H1 (cell line): ENCODE results near the gene PLGLB2. TPM values are rescaled to one million over a fixed set of nuclear protein-coding genes. Genes with fewer than 3 reads are reported as not detected.
"Not testable (repeated sequence)": the region's sequence is repeated elsewhere in the genome, so short reads cannot be mapped to it uniquely, and the experiment has no call there.

Experiments used
- CTCF ChIA-PET: fragments of 300-600 bp; sonication (Branson Sonifier 250); formaldehyde crosslinking; loops from one replicate; lab custom pipeline; 2021; ENCODE audit not compliant: partially characterized antibody; lab: Charles Lee
- POLR2A ChIA-PET: fragments of 300-600 bp; sonication (Branson Sonifier 250); formaldehyde crosslinking; loops from one replicate; lab custom pipeline; 2021; ENCODE audit warnings: inconsistent platforms; ENCODE audit not compliant: partially characterized antibody; lab: Charles Lee
- DNase-seq, 2 experiments: peaks; one replicate each; pipeline versions ENCODE4 v3.0.0 to v3.0.0-alpha.2; 2010 to 2022; ENCODE audit warnings: low spot score in 2 of 2, low read depth in 1 of 2, mixed read lengths in 1 of 2
- FAIRE-seq: peaks from 2 replicates; lab custom pipeline; 2011; peaks lifted over from hg19 to GRCh38; lab: Jason Lieb, UNC
- H2AFZ ChIP-seq: 2 replicates; pipeline ENCODE4 v1.8.1; 2012; ENCODE audit warnings: low read length, inconsistent platforms
- H2AK5ac ChIP-seq: 2 replicates; pipeline ENCODE4 v1.6.1; 2013; ENCODE audit warnings: low read depth, low read length
- H2BK120ac ChIP-seq: replicated peaks from 2 replicates; pipeline ENCODE3; 2013; ENCODE audit warnings: low read depth, low read length, inconsistent platforms
- H2BK12ac ChIP-seq: 2 replicates; pipeline ENCODE4 v1.6.1; 2013; ENCODE audit warnings: low read depth, low read length
- H2BK15ac ChIP-seq: 2 replicates; pipeline ENCODE4 v1.6.1; 2013; ENCODE audit warnings: low read length
- H2BK20ac ChIP-seq: 2 replicates; pipeline ENCODE4 v1.6.1; 2013; ENCODE audit warnings: low read length
- H2BK5ac ChIP-seq: 2 replicates; pipeline ENCODE4 v1.6.1; 2013; ENCODE audit warnings: low read depth, low read length
- H3K14ac ChIP-seq: 2 replicates; pipeline ENCODE4 v1.6.1; 2013; ENCODE audit warnings: inconsistent platforms; ENCODE audit not compliant: insufficient read length
- H3K18ac ChIP-seq: 2 replicates; pipeline ENCODE4 v1.6.1; 2013; ENCODE audit warnings: low read length; ENCODE audit errors: extremely low read depth
- H3K23ac ChIP-seq: 2 replicates; pipeline ENCODE4 v1.6.1; 2013; ENCODE audit warnings: inconsistent platforms; ENCODE audit not compliant: insufficient read length
- H3K23me2 ChIP-seq: 2 replicates; pipeline ENCODE4 v1.6.1; 2013; ENCODE audit warnings: low read depth, low read length
- H3K27ac ChIP-seq: 2 replicates; pipeline ENCODE4 v1.6.1; 2011; ENCODE audit warnings: low read depth, low read length, inconsistent platforms
- H3K27me3 ChIP-seq, 4 experiments: replicated peaks in 1 of 4; 1 replicate in 1 of 4; 2 replicates in 3 of 4; pipeline versions ENCODE4 v1.6.1 to v1.8.1; 2011 to 2013; ENCODE audit warnings: low read length in 3 of 4, mild to moderate bottlenecking in 3 of 4, inconsistent platforms in 2 of 4, mixed read lengths in 2 of 4, moderate library complexity in 1 of 4; ENCODE audit not compliant: control insufficient read depth in 3 of 4, insufficient read depth in 3 of 4; ENCODE audit errors: extremely low read depth in 1 of 4
- H3K36me3 ChIP-seq, 4 experiments: 2 replicates each; pipeline versions ENCODE4 v1.6.1 to v1.8.1; 2011 to 2013; ENCODE audit warnings: mild to moderate bottlenecking in 4 of 4, low read length in 3 of 4, moderate library complexity in 2 of 4, control low read depth in 1 of 4, inconsistent platforms in 1 of 4; ENCODE audit not compliant: insufficient read depth in 4 of 4, control insufficient read depth in 2 of 4
- H3K4ac ChIP-seq: replicated peaks from 2 replicates; pipeline ENCODE3; 2013; ENCODE audit warnings: low read length, low read depth, mixed read lengths, inconsistent platforms; ENCODE audit not compliant: insufficient read length
- H3K4me1 ChIP-seq, 4 experiments: replicated peaks in 1 of 4; 1 replicate in 1 of 4; 2 replicates in 3 of 4; pipeline versions ENCODE4 v1.6.1 to v1.8.1; 2011 to 2013; ENCODE audit warnings: low read length in 3 of 4, inconsistent platforms in 2 of 4, mixed read lengths in 1 of 4; ENCODE audit not compliant: insufficient read depth in 4 of 4, control insufficient read depth in 3 of 4
- H3K4me2 ChIP-seq, 2 experiments: 2 replicates each; pipeline versions ENCODE4 v1.6.1 to v1.8.1; 2011 to 2013; ENCODE audit warnings: low read depth in 2 of 2, low read length in 2 of 2, control low read depth in 1 of 2, inconsistent platforms in 1 of 2, mild to moderate bottlenecking in 1 of 2; ENCODE audit not compliant: insufficient read depth in 1 of 2
- H3K4me3 ChIP-seq, 4 experiments: fragments of 200-600, 300-600 bp in 1 of 4; sonication (generic), shearing (Covaris generic), sonication (Bioruptor Twin) in 1 of 4; 2 replicates each; pipeline versions ENCODE4 v1.5.1 to v1.8.1; 2011 to 2016; ENCODE audit warnings: low read length in 4 of 4, low read depth in 3 of 4, control low read depth in 2 of 4, inconsistent platforms in 2 of 4, mild to moderate bottlenecking in 2 of 4, mixed read lengths in 1 of 4, moderate library complexity in 1 of 4; ENCODE audit not compliant: insufficient read depth in 2 of 4; ENCODE audit errors: extremely low read depth in 1 of 4
- H3K56ac ChIP-seq: replicated peaks from 2 replicates; pipeline ENCODE3; 2013; ENCODE audit warnings: low read depth, mild to moderate bottlenecking, mixed read lengths, low read length, inconsistent platforms; ENCODE audit not compliant: insufficient read length
- H3K79me1 ChIP-seq: 2 replicates; pipeline ENCODE4 v1.6.1; 2013; ENCODE audit warnings: low read depth, low read length, control low read depth
- H3K79me2 ChIP-seq, 2 experiments: 2 replicates each; pipeline versions ENCODE4 v1.6.1 to v1.8.1; 2012 to 2013; ENCODE audit warnings: low read length in 2 of 2, mild to moderate bottlenecking in 2 of 2, inconsistent platforms in 1 of 2; ENCODE audit not compliant: insufficient read depth in 2 of 2, control insufficient read depth in 1 of 2
- H3K9ac ChIP-seq, 4 experiments: replicated peaks in 1 of 4; 1 replicate in 1 of 4; 2 replicates in 3 of 4; pipeline versions ENCODE4 v1.6.1 to v1.8.1; 2011 to 2013; ENCODE audit warnings: low read depth in 3 of 4, low read length in 3 of 4, control low read depth in 2 of 4, mild to moderate bottlenecking in 2 of 4, moderate library complexity in 2 of 4, inconsistent platforms in 1 of 4; ENCODE audit errors: extremely low read depth in 1 of 4
- H3K9me3 ChIP-seq, 2 experiments: 2 replicates each; pipeline versions ENCODE4 v1.6.1 to v1.8.1; 2012 to 2013; ENCODE audit warnings: mild to moderate bottlenecking in 2 of 2, moderate library complexity in 2 of 2, control low read depth in 1 of 2, inconsistent platforms in 1 of 2, low read depth in 1 of 2, low read length in 1 of 2, mixed read lengths in 1 of 2; ENCODE audit not compliant: insufficient read depth in 2 of 2
- H4K20me1 ChIP-seq, 2 experiments: replicated peaks in 1 of 2; 2 replicates each; pipeline versions ENCODE3 to v1.8.1; 2011 to 2013; ENCODE audit warnings: inconsistent platforms in 2 of 2, low read length in 2 of 2, mild to moderate bottlenecking in 1 of 2; ENCODE audit not compliant: insufficient read depth in 2 of 2, control insufficient read depth in 1 of 2
- H4K5ac ChIP-seq: 2 replicates; pipeline ENCODE4 v1.6.1; 2013; ENCODE audit warnings: low read length, low read depth, mixed read lengths, inconsistent platforms; ENCODE audit not compliant: insufficient read length
- H4K8ac ChIP-seq: 2 replicates; pipeline ENCODE4 v1.8.0; 2013; ENCODE audit warnings: mild to moderate bottlenecking, moderate library complexity, low read length, inconsistent platforms; ENCODE audit not compliant: insufficient read depth; ENCODE audit errors: extremely low read depth
- H4K91ac ChIP-seq: replicated peaks from 2 replicates; pipeline ENCODE3; 2013; ENCODE audit warnings: low read length, mixed read lengths, inconsistent platforms; ENCODE audit not compliant: insufficient read length
- WGBS, 2 experiments: shearing (Covaris generic) in 1 of 2; methylation state at CpG; one replicate each; pipeline versions ENCODE4 v1.1.6 to v1.1.7; 2013 to 2015; ENCODE audit warnings: low lambda C conversion rate in 2 of 2, mixed read lengths in 2 of 2, inconsistent platforms in 1 of 2, low coverage in 1 of 2, missing lambda C conversion rate in 1 of 2; ENCODE audit not compliant: insufficient replicate concordance in 2 of 2, insufficient coverage in 1 of 2, insufficient read length in 1 of 2; ENCODE audit errors: extremely low coverage in 1 of 2, missing lambda C conversion rate in 1 of 2; 5-methylcytosine and 5-hydroxymethylcytosine counted together
- polyA plus RNA-seq, 7 experiments: library from polyadenylated mRNA; depleted of rRNA in 3 of 7; stranded (reverse) in 5 of 7; unstranded in 2 of 7; fragments of >200 nt in 5 of 7; fragments of 200-250 nt in 2 of 7; gene quantifications; 1 replicate in 5 of 7; 2 replicates in 1 of 7; 4 replicates in 1 of 7; pipeline versions ENCODE4 v1.2.1 to v1.2.3, GENCODE V29; 2011 to 2013; ENCODE audit warnings: missing spikeins in 2 of 7, mixed read lengths in 2 of 7
- total RNA-seq: library from RNA; stranded (reverse); fragmentation: NEBNext Ultra II Directional; extraction: Animal tissue kit (Norgen Biotek cat#: 25700); gene quantifications from 2 replicates; pipeline ENCODE4 v1.2.1, GENCODE V29; 2021

Gene PLGLB2
- total and polyA plus RNA-seq, 2 of the 8 experiments (the other 6 are each of a cell fraction or from before 2014, with no cell fraction given): 0.14 TPM; not detected in 1

- H3K79me1 ChIP-seq, H3K23me2 ChIP-seq, H2BK5ac ChIP-seq, H4K20me1 ChIP-seq, H3K79me2 ChIP-seq, H3K9ac ChIP-seq, DNase-seq, H2BK120ac ChIP-seq, H2AFZ ChIP-seq, FAIRE-seq, H3K36me3 ChIP-seq, H4K91ac ChIP-seq, H3K4me3 ChIP-seq, H3K4me2 ChIP-seq, H3K14ac ChIP-seq, H3K23ac ChIP-seq, CTCF ChIA-PET, H3K27ac ChIP-seq, H4K8ac ChIP-seq, POLR2A ChIA-PET, H4K5ac ChIP-seq, H3K18ac ChIP-seq, H3K27me3 ChIP-seq, H3K9me3 ChIP-seq, H2BK15ac ChIP-seq, H2BK12ac ChIP-seq, H3K4ac ChIP-seq, H2BK20ac ChIP-seq, H3K56ac ChIP-seq, H2AK5ac ChIP-seq, H3K4me1 ChIP-seq: not testable (repeated sequence)
- 84% methylated on average over 5 of the region's 9 CpGs; no CpG with 5 or more reads in 1 of the 2 experiments for WGBS, 2 experiments
Observed at GRCh38 chr2:87745353-87745951, 2.4 kb upstream of the PLGLB2 start.

DNA sequence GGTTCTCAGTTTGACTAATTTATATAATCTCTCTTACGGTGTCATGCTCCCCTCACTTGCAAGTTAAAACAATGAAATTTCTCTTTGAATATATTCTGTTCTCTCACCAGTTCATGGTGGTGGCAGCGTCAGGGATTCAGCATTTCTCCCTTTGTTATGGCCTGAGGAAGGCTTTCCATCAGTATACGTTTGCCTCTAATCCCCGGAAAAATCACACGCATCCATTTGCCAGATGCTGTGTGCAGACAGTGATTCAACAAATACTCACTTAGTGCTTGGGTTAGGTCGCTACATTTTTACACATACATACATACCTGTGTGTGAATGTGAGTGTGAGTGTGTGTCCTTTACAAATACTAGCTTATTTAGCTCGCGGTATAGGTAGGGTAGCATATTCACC, 637 bp downstream of the PLGLB2 start:
- not testable (repeated sequence) for H2BK5ac ChIP-seq

More for the DNA sequence above, 637 bp downstream of the PLGLB2 start:
- H3K9ac ChIP-seq, H3K27me3 ChIP-seq, H3K4me1 ChIP-seq, H2BK120ac ChIP-seq, H3K23ac ChIP-seq, H2BK20ac ChIP-seq, POLR2A ChIA-PET, H2BK15ac ChIP-seq, FAIRE-seq, H4K20me1 ChIP-seq, H3K4me3 ChIP-seq, H2AFZ ChIP-seq, H3K18ac ChIP-seq, DNase-seq, H3K4ac ChIP-seq, H3K79me1 ChIP-seq, H3K56ac ChIP-seq, H3K79me2 ChIP-seq, H3K4me2 ChIP-seq, H3K36me3 ChIP-seq, H2AK5ac ChIP-seq, H4K8ac ChIP-seq, CTCF ChIA-PET, H2BK12ac ChIP-seq, H4K91ac ChIP-seq, H4K5ac ChIP-seq, H3K9me3 ChIP-seq, H3K14ac ChIP-seq, H3K23me2 ChIP-seq, H3K27ac ChIP-seq: not testable (repeated sequence)
- no CpG with 5 or more reads among the region's 8 CpGs for WGBS, 2 experiments
